HEK293T (cell line): ENCODE measurements around the gene SAMD11.

Experiments used
- BHLHE40 ChIP-seq: fragments of 450-650 bp; IDR thresholded peaks from 2 replicates; pipeline ENCODE4 v1.6.1; 2016; ENCODE audit warnings: mild to moderate bottlenecking, moderate library complexity, borderline replicate concordance
- CTBP1 ChIP-seq: fragments of 450-650 bp; IDR thresholded peaks from 2 replicates; pipeline ENCODE4 v1.6.1; 2016; ENCODE audit warnings: borderline replicate concordance
- L3MBTL2 ChIP-seq: fragments of 450-650 bp; conservative IDR thresholded peaks from 2 replicates; pipeline ENCODE4 v1.6.1; 2016; ENCODE audit warnings: mild to moderate bottlenecking
- LEF1 ChIP-seq: fragments of 450-650 bp; IDR thresholded peaks from 2 replicates; pipeline ENCODE4 v1.6.1; 2017; ENCODE audit warnings: mild to moderate bottlenecking, borderline replicate concordance
- NFRKB ChIP-seq: fragments of 450-650 bp; IDR thresholded peaks from 2 replicates; pipeline ENCODE4 v1.6.1; 2016; ENCODE audit warnings: mild to moderate bottlenecking, moderate library complexity
- SP1 ChIP-seq: fragments of 450-650 bp; IDR thresholded peaks from 2 replicates; pipeline ENCODE4 v1.6.1; 2017
- TF ChIP-seq, protein P1 (sequence below): fragments of 450-650 bp; IDR thresholded peaks from 2 replicates; pipeline ENCODE4 v1.6.1; 2016

DNA sequence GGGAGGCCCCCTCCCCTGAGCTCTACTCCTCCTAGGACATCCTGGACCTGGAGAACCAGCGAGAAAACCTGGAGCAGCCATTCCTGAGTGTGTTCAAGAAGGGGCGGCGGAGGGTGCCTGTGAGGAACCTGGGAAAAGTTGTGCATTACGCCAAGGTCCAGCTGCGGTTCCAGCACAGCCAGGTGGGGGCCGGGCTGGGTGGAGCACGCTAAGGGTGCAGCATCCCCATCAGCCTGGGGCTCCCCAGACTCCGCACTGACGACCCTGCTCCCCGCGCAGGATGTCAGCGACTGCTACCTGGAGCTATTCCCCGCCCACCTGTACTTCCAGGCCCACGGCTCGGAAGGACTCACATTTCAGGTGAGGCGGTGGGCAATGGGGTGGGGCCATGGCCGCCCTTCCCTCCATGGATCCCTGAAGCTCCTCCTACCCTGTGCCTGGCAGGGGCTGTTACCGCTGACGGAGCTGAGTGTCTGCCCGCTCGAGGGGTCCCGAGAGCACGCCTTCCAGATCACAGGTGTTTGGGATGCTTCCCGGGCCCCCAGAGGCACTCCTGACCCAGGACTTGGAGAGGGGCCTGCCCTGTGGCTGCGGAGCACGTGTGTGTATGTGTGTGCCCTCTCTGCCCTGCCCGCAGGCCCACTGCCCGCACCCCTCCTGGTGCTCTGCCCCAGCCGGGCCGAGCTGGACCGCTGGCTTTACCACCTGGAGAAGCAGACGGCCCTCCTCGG lies 46.7 kb downstream of the SAMD11 start:
- TF ChIP-seq CTBP1, result no peak
- TF ChIP-seq SP1, result no peak
- no peak for TF ChIP-seq LEF1
- TF ChIP-seq NFRKB, result no peak
- TF ChIP-seq, protein P1, sequence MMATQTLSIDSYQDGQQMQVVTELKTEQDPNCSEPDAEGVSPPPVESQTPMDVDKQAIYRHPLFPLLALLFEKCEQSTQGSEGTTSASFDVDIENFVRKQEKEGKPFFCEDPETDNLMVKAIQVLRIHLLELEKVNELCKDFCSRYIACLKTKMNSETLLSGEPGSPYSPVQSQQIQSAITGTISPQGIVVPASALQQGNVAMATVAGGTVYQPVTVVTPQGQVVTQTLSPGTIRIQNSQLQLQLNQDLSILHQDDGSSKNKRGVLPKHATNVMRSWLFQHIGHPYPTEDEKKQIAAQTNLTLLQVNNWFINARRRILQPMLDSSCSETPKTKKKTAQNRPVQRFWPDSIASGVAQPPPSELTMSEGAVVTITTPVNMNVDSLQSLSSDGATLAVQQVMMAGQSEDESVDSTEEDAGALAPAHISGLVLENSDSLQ, result no peak
- no peak for TF ChIP-seq BHLHE40
- TF ChIP-seq L3MBTL2, result no peak
